ENCODE results near the gene SPATA46.

GRCh38 chr1:162376691-162377090 lies at the start of gene SPATA46:
- TF ChIP-seq, protein P1, sequence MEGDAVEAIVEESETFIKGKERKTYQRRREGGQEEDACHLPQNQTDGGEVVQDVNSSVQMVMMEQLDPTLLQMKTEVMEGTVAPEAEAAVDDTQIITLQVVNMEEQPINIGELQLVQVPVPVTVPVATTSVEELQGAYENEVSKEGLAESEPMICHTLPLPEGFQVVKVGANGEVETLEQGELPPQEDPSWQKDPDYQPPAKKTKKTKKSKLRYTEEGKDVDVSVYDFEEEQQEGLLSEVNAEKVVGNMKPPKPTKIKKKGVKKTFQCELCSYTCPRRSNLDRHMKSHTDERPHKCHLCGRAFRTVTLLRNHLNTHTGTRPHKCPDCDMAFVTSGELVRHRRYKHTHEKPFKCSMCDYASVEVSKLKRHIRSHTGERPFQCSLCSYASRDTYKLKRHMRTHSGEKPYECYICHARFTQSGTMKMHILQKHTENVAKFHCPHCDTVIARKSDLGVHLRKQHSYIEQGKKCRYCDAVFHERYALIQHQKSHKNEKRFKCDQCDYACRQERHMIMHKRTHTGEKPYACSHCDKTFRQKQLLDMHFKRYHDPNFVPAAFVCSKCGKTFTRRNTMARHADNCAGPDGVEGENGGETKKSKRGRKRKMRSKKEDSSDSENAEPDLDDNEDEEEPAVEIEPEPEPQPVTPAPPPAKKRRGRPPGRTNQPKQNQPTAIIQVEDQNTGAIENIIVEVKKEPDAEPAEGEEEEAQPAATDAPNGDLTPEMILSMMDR (IDR thresholded peaks at IDR 0.05; ENCODE audit: insufficient read depth, low read length, poor library complexity, severe bottlenecking): no peak
- TF ChIP-seq EZH2phosphoT487 (conservative IDR thresholded peaks at IDR 0.05; ENCODE audit: low read length): no peak

Measured in SU-DHL-6 (cell line).